ENCODE measurements around the gene STK4.

The STK4 gene

DNA sequence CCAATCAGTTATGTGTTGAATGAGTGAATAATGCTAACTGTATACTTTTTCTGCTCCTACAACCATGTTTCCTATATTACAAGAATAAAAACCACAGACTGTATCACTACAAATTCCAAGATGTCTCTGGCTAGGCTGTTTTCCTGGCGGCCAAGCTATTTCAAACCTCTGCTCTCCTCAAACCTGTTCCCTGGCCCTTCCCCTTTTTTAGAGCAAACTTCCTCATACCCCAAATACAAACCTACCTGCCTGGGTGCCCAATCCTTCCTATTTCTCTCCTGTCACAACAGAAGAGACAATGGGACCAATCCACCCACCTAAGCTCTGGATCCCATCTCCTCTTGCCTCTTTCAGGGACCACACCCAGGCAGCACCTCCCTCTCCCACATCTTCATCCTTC lies 13.6 kb upstream of the STK4 start:
- in situ Hi-C loops (cut with MboI; ENCODE audit: low sequenced_read_pairs), result no loop called here

GRCh38 chr20:44954211-44954610 lies 12.1 kb upstream of the STK4 start:
- in situ Hi-C loops (cut with MboI; ENCODE audit: low sequenced_read_pairs), result no loop called here

- in situ Hi-C loops (cut with MboI; ENCODE audit: low sequenced_read_pairs), result no loop called here
These were observed 11.0 kb upstream of the STK4 start for GRCh38 chr20:44955270-44955669.

- in situ Hi-C loops (cut with MboI; ENCODE audit: low sequenced_read_pairs), result no loop called here
These were observed 9.9 kb upstream of the STK4 start for GRCh38 chr20:44956410-44956809.

DNA sequence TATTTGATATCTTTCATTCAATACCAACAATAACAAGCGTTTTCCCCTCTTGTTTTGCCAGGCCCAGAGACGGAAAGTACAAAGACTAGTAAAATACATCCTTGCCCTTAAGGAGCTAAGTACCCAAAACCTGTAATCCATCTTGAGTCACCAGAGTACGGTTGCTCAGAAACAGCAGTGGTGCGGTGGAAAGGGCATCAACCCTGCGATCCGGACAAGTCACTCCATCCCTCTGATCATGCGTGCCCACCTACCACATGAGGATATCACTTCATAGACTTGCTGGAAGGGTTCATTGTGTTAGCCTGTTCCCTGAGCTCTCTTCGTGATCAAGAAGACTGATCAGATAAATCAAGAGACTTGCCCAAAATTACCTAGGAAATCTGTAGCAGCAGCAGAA lies 8.0 kb upstream of the STK4 start:
- in situ Hi-C loops (cut with MboI; ENCODE audit: low sequenced_read_pairs), result no loop called here

DNA sequence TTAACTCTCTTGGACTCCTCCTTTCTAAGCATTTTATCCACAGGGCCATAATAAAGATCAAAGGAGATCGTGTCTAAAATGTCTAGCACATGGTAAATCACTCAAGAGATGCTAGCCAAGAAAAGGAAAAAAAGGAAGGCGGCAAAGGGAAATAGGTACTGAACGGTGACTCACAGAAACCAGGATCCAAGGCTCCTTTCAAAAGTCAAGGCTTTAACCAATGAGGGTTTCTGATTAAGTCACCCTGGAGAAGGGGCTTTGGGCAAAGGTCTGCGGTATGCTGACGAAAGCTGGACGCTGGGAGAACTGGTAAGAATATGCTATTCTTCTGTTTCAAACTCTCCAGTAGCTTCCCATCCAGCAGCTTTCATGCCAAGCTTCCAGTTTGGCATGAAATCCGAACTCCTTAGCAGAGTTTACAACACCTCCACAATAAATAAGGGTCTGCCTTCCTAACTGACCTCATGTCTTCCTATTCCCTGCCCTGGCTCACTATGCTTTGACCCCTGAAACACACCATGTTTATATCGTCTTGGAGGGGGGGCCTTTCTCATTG lies 7.2 kb upstream of the STK4 start:
- in situ Hi-C loops (cut with MboI; ENCODE audit: low sequenced_read_pairs), result no loop called here

DNA sequence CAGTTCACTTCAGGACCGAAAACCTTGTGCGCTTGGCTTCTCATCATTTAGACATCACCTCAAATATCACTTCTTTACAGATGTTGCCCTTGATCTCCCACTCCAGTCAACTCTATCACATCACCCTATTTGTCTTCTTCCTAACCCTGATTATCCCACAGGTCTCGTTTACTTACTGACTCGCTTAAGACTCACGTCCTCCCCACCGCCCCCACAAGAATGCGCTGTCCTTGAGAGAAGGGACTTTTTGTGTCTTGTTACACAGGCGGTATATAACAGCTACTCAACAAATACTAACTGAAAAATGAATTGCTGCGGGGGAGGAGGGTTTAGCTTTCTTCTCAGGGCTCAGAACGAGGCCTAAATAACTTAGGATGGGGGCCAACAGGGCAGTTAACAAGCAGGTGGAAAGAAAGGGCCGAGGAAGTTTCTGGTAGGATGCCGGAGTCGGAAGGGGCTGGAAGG lies 6.6 kb upstream of the STK4 start:
- in situ Hi-C loops (cut with MboI; ENCODE audit: low sequenced_read_pairs), result no loop called here

- in situ Hi-C loops (cut with MboI; ENCODE audit: low sequenced_read_pairs), result no loop called here
These were observed 6.0 kb upstream of the STK4 start, which contains the start of gene TOMM34 for GRCh38 chr20:44960103-44960852. TOMM34 (minus strand) TSS chr20:44960397; CDS start chr20:44960333, 64 bp downstream.

DNA sequence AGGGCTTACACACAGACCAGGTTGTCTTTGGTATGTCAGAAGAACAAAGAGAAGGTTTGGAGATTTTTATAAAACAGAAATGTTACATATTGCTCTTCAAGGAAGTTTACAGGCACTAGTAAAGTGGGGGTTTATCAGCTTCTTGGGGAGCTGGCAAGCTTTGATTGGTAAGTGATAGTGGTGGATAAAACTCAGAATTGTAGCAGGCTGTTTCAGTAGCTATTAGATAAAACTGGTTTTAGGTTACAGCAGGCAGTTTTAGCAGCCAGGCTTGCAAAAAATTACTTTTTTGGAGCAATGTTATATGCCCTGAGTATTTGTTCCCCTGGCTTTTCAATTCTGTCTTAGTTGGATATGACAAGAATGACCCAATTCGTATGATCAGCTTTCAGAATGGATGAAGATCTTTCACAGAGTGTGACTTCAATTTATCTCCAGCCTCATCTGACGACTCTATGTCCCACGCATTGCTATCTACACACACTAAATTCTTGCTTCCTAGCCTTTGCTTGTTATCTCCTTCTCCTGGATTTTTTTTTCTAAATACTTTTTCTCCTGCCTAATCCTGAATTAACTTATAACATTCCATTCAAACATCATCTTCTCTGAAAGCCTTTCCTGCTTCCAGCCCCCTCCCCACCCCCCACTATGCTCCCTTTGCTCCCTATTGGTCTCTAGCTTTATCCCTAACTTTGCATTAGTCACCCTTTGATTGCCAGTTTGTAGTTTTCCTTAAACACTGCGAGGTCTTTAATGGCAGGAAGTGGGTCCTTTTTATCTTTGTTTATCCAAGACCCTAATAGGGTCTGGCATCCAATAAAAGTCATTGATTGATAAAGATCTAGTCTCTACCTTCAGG lies 5.1 kb upstream of the STK4 start:
- in situ Hi-C loops (cut with MboI; ENCODE audit: low sequenced_read_pairs), result no loop called here

DNA sequence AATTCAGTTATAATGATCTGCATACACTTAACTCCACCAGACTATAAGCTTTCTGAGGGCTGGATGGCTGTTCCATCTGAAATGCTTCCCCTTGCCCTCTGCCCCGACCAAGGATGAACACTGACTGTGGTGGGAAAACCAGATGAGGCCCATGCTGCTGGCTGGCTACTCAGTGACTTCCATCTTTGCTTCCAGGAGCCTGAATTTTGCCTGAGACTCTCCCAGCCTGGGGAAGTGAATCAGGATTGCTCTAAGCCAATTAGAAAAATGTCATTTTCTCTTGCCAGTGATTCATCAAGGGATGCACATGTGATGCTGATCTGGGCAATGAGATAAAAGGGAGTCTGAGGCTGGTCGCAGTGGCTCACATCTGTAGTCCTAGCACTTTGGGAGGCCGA lies 4.4 kb upstream of the STK4 start:
- in situ Hi-C loops (cut with MboI; ENCODE audit: low sequenced_read_pairs), result no loop called here

DNA sequence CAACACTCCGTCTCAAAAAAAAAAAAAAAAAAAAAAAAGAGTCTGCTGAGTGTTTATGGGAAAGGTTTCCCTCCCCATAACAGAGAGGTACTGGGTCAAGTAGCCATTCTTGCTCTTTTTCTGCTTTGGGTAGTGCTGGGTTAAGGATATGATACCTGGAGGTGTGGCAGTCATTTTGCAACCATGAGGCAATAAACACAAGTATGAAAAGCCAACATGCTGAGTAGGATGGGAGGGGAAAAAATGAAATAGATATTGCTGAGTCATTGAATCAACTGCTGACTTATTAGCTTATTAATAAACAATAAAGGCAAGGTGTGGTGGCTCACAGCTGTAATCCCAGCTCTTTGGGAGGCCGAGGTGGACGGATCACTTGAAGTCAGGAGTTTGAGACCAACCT lies 3.8 kb upstream of the STK4 start:
- in situ Hi-C loops (cut with MboI; ENCODE audit: low sequenced_read_pairs), result no loop called here

DNA sequence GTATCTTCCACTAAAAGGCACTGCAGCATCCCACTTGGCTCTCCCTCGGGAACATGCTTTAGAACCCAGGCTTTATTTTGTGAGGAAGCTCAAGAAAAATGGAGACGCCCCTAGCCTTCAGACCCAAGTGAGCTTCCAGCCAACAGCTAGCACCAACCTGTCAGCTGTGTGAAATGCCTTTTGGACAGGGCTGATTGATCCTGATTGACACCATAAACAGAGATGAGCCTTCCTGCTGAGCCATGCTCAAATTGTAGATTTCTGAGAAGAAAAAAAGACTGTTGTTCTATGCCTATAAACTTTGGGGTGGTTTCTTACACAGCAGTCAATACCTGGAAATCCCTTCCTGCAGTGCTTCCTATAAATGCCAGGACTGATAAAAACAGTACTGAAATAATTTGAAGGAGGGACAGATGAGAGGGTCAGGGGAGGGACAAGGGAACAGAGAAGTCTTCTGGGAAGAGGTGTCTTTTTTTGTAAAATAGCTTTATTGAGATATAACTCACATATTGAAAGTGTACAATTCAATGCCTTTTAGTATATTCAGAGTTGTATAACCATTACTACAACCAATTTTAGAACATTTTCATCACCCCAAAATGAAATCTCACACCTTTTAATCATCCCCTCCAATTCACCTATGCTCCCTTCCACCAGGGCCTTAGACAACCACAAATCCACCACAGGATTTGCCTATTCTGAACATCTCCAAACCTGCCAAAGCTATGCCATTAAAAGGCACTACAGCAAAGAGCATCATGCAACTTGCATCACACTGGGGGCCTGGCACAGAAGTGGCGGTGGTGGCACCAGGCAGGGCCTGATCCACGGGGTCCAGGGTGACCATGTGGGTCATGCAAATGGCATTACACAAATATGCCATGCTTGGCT lies 2.7 kb upstream of the STK4 start:
- in situ Hi-C loops (cut with MboI; ENCODE audit: low sequenced_read_pairs), result no loop called here

- in situ Hi-C loops (cut with MboI; ENCODE audit: low sequenced_read_pairs), result no loop called here
These were observed 672 bp upstream of the STK4 start for GRCh38 chr20:44965651-44966029.

DNA sequence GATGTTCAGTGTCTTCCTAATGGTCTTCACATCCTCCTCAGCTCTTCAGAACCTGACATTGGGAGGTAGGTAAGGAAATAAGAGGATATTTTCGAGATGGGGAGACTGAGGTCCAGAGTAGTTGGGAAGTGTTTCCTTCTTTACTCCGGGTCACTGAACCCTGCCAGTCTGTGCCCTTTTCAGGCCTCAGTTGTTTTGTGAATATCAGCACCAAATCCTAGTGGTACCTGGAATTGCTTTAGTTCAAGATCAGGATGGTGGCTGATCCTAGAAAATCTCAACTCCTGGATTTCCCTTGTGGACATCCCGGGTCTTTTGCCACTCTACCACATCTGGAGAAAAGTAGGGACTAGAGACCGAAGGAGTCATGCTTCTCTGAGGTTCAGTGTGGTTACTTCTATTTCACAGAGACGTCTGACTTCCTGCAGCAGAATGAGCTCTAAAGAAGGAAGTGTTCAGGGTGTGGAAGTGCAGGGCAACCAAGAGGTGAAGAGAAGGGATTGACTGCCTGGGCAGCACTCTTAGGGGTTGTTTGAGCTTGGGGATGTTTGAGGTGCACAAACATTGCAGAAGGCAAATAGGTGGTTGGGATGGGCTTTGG lies 995 bp downstream of the STK4 start:
- in situ Hi-C loops (cut with MboI; ENCODE audit: low sequenced_read_pairs), result no loop called here

- in situ Hi-C loops (cut with MboI; ENCODE audit: low sequenced_read_pairs), result no loop called here
These were observed 3.1 kb downstream of the STK4 start for GRCh38 chr20:44969300-44969894.

DNA sequence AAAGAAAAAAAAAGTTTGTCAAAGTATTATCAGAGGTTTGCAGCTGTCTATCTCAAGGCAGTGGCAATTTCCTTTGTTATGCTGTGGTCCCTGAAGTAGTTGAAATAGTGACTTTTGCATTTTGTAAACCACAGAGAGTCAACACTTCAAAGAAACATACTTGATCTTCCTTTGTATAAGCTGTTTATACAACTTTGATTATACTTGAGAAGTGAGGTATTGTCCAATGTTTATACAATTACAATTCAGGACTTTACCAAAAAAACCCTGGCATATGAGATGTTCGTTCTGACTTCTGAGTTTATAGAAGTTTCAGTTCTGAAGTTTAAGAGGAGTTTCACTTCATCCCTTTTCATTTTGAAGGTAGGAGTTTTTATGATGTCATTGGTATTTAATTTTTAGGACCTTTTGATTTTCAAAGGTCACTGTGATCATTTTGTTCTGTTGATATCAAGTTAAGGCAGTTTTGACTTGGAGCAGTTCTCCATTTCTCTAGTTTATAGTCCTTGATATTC lies 4.0 kb downstream of the STK4 start:
- in situ Hi-C loops (cut with MboI; ENCODE audit: low sequenced_read_pairs), result no loop called here

GRCh38 chr20:44973053-44973452 lies 6.7 kb downstream of the STK4 start:
- in situ Hi-C loops (cut with MboI; ENCODE audit: low sequenced_read_pairs), result no loop called here

DNA sequence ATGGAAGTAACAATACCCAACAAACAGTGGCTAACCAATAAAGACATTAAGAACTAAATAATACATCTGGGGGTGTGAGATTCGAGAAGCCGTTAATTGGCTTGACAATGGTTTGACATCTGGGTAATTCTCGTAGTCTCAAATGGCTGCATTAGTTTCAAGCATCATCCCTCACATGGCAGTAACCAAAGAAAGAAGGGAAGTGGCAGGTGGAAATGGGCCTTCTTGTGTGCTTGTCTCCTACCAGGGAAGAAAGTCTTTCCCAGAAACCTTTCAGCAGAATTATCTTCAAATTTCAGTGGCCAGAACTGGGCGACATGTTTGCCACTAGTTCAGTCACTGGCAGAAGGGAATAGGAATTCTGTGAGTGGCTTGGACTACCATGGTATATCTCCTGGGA lies 10.4 kb downstream of the STK4 start:
- in situ Hi-C loops (cut with MboI; ENCODE audit: low sequenced_read_pairs), result no loop called here

DNA sequence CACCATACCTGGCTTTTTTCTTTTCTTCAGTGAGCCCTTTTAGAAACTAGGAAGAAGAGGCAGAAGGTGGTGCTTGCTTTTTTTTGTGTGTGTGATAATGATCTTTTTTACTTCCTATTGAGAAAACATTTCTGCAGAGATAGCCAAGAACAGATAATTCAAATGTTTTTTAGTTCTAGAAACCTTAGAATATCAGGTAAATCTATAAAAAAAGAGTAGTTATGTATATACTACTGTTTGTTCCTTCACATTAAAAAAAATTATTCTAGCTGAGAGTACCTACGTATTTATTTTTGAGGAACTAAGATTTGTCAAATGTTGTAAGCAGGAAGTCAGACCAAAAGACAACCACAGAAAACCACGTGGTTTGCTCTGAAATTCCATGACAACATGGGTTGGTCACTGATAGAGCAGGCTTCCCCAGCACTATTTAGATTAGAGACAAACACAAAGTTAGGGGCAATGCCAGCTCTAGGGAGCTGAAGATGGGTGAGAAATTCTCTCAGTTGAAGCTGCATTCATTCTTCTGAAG lies 12.8 kb downstream of the STK4 start:
- in situ Hi-C loops (cut with MboI; ENCODE audit: low sequenced_read_pairs), result no loop called here
